ACHN (cell line): ENCODE measurements around the gene ZNF813.

Experiments used
- DNase-seq: peaks from one replicate; pipeline ENCODE4 v3.0.0-alpha.2; 2015
- in situ Hi-C: cut with HindIII; loops from 2 replicates; pipeline ENCODE4 v1.10.0; 2017; ENCODE audit warnings: low sequenced_read_pairs, low pct_ligation_motif_present, low pct_unique_long_range_greater_than_20kb

The ZNF813 gene

DNA sequence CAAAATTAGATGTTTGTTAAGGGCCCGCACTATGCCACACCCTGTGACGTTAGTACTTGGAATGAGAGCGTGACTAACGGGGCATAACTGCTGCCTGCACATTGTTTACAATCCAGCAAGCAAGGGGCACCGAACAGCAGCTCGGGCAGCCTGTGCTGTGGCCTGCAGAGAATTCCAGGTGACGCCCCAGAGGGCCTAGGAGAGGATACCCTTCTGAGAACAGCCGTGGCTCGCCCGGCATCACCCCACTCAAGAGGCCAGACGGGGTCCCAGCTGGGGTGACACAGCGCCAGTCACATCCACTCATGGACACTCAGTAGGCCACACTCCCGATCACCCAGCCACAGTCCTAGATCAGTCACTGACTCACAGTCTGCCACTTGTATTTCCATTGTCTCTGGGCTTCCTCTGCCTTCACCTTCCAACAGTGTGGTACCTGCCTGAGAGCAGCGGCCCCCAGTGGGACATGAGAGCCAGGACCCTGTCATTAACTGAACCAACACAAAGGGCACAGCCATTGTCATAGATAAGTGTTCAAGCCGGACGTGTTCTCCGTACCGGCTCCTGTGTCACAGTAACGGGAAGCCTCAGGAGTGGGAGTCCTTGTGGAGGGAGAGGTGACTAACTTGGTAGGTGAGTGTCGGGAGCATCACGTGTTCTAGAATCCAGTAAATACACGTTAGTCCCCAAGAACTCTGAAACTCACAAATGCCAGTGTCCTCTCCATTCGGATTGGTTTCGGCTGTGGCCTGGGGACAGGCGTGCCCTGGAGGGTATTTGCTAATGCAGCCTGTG, 77.9 kb downstream of the ZNF813 start:
- in situ Hi-C loops, result no loop called here
- no peak for DNase-seq
